HG02588 (cell line): ENCODE data around the gene CCDC188.
"Not testable (repeated sequence)": the region's sequence is repeated elsewhere in the genome, so short reads cannot be mapped to it uniquely, and the experiment has no call there.

Source experiments
- ATAC-seq: cut with Tn5 transposase; IDR thresholded peaks from one replicate; pipeline ENCODE4 v1.9.1; 2021; ENCODE audit warnings: mild to moderate bottlenecking, moderate library complexity; ENCODE audit not compliant: unreplicated experiment

Gene CCDC188

DNA sequence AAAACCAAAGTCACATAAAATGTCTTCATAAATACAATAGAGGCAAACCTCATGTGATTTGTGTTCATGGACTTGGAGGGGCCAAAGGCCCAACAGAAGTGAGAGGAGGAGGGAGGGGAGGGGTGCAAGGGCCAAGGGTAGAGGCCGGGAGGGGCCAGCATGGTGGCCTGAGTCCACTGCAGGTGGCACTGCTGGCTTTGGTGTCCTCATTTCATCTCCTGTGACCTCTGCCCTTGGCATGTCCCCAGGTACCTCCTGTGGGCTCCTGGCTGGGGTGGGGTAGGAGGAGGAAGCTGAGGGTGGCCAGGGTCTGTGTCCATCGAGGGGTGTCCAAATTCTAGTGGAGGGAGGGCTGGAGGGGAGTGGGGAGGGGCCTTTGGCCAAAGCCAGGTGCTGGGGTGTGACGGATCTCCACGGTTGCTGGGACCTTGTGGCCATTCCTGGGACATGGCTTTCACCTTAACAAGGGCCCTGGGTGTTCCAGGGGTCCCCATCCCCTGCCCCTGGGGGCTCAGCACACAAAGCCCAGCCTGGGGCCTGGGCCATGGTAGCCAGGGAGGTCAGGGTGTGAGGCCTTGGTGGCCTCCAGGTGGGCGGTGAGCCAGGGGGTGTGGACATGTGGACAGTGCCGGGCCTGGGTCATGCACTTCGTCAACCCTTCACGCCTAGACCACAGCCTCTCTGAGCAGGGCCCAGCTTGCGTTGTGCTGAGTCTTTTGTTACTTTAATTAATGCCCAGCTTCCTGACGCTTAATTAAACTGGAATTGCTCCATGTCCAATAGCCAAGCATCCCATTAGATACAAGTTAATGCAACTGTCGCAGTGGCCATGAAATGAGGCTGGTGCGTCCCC, 20.7 kb upstream of the CCDC188 start:
- no peak for ATAC-seq

DNA sequence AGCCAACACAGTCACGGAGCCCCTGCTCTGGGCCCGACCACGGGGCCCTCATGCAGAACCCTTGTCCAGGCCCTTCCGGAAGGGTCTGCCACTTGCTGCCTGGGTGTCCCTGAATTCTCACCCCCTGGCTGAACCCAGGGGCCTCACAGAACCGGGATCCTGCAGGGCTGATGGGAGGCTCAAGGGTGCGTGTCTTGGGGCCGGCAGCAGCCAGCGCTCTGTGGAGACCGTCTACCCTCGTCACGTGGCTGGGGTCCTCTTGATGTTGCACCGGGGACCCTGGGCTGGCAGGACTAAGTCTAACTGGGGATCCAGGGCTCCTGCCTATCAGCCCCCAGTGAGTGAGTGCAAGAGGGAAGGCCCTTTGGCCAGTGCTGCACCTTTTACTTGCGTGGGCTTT, 19.3 kb upstream of the CCDC188 start:
- no peak for ATAC-seq

DNA sequence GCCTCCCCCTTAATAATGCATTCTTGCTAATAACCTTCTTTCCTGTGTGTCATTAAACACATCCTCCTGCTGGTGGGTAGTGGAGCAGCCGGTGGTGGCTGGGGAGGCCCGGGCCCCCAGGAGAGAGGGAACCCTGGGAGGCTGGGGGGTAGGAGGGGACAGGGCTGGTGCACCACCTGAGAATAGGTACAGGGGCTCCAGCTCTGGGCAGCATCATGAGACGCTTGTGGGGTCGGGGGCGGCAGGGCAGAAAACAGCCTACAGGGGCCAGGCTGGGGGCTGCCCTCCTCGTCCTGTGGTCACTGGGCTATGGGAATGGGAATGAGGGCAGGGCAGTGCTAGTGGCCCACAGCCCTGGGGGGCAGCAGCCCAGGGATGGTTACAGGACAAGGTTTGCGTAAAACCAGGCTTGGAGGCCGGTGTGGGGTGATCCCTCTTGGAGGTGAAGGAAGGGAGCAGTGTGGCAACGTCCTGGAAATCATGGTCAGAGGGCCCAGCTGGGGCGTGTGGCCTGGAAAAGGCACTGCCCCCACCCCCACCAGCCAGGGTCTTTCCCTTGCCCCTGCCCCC, 18.5 kb upstream of the CCDC188 start:
- no peak for ATAC-seq

DNA sequence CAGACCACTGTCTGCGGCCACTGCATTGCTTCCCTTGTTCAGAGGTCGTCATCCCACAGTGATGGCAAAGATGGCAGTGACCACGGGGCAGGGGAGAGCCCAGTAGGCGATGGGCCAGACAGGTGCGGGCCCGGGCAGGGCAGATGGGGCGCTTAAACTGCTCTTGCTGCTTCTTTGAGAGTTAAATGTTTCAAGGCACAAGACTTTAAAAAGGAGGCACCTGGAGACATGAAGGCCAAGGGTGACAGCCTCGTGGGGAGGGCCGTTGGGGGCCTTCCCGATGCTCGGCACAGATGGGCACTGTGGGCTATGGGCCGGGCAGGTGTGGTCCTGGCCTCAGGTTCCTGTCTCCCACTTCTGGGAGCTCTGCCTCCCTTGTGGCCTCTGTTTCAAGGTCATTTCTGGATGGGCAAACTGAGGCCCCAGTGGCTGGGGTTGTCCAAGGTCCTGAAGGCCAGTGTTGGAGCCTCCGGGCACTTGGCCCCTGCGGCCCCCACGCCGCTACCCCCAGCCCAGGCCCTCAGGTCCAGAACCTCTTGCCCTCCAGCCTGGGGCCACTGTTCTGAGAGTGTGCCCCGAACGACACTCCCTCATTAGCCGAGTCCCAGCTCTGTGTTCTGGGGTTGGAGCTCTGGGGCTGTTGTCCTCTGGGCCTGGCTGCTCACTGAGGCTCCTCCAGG, 16.9 kb upstream of the CCDC188 start:
- no peak for ATAC-seq

DNA sequence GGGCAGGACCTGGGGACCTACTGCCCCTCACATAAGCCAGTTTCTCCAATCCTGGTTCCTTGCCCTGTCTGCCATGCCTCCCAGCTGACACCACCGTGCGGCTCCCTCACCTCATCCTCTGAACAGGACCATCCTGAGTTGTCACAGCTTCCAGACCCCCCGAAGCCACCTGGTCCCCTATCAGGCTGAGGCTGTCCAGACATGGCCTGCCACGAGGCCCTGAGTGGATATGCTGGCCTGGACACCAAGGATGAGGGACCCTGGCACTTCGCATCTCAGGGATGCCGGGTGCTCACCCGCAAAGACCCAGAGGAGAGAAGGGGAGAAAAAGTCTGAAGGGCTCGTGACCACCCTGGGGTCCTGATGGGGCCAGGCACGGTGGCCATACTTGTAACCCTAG, 15.8 kb upstream of the CCDC188 start:
- ATAC-seq = no peak

DNA sequence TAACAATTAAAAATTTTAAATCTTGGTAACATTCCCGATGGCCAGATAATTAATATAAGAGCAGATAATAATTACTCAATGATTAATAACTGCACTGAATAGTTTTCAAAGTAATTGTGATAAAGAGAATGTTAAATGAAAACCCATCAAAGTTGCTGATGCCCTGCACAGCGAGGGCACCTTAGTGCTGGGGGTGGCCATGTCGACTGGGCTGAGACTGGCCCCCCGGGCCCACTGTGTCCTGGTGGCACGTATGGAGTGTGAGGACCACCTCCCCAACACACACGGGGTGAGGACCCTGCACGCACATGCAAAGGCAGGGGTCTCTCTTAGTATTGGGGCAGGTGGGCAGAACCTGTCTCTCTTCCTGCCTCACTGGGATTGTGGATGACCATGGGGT, 15.1 kb upstream of the CCDC188 start:
- no peak for ATAC-seq

DNA sequence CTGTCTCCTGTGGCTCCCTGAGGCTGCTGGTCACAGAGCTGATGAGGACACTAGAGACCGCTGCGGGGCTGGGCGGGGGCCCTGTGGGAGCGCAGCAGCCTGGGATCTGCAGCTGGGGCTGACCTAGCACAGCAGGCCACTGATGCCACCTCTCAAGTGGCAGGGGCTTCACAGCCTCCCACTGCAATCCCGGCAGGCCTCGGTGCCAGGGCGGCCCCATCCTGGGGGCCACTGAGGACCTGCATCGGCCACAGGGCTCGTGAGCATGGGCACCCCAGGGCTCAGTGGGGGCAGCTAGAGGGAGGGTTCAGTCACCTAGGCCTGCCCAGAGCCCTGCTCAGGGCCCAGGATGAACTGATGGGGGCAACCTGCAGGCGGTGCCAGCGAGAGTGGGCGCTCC, 14.6 kb upstream of the CCDC188 start:
- no peak for ATAC-seq

DNA sequence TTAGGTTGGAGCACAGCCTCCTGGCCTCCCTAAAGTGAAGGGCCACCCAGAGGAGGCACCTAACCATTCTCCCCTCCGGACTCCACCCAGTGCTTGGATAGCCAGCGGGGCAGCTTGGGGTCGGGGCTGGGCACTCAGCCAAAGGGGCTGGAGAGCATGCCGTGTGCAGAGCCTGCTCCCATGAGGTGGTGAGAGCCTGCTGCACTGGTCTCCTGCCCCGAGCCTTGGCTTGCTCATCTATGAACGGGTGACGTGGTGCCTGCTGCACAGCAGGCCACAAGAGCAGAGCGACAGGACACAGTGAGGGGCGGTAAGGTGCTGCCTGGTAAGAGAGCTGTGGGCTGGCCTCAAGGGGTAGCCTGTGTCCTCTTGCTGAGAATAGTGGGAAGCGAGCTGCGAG, 14.0 kb upstream of the CCDC188 start:
- no peak for ATAC-seq

DNA sequence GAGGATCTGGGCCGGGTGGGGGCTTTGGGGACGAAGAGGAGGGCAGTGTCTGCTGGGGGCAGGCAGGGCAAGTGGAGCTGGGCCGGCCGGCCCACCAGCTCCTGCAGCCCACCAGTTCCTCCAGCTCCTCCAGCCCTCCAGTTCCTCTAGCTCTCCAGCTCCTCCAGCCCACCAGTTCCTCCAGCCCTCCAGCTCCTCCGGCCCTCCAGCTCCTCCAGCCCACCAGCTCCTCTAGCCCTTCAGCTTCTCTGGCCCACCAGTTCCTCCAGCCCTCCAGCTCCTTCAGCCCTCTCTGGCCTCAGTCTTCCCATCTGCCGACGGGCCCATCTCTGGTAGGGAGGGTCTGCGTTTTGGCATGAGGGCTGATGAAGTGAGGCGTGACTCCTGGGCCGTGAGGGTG, 9.2 kb upstream of the CCDC188 start:
- ATAC-seq = no peak

DNA sequence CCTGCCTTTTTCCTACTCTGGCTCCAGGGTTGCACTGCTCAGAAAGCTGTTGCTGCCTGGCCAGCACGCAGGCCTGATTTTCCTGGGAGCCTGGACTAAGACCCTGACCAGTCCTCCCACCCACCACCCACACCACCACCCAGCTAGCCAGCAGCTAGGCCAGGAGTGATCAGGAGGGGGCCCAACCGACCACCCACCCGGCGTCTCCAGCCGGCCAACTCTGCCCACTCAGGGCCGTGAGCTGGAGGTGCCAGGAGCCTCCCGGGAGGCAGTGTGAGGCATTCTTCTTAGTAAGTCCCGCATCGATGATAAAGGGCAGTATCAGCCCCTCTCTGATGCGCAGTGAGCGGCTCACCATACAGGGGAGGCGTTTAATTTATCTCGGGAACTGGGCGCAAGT, 8.7 kb upstream of the CCDC188 start:
- ATAC-seq = not testable (repeated sequence)

DNA sequence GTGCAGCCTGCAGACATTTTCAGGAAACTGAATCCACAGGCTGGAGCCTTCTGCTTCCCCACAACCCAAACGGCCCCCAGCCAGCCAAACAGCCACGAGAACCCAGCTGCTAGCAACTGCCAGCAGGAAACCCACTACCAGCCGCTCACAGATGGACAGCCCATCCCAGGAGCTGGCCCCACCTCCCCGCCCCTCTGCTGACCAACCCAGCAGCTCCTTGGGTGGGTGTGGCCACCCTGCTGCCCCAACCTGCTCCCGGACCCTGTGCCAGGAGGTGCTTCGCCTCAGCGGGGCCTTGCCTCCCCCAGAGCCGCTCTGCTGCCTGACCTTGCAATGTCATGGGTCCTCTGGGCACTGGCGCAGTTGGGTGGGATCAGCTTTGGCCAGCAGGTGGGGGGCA, 8.2 kb upstream of the CCDC188 start:
- no peak for ATAC-seq

DNA sequence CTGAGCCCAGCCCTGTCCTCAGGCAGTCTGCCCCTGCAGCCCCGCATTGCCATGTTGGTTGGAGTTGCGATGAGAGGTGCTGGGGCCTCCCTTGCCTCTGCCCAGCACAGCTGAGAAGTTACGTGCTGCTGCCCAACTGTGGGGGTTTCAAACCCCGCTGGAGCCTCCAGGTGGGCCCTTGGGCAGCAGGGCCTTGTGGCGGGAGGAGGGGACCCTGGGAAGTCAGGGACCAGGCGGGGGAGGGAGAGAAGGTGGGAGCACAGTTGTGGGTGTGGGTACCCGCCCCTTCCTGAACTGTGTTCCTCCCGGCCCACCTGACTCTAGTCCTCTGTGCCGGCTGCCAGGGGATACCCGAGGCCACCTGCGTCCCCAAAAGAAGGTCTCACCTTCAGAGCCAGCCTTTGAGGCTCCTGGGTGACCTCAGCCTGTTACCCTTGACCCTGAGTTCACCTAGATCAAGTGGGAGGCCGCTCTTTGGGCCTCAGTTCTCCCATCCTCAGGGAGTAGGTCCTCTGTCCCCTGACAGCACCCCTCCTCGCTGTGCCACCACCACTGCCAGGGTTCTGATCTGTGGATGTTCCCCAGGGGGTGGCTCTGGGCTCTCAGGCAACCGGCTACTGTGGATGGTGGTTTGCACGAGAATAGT, 7.7 kb upstream of the CCDC188 start:
- no peak for ATAC-seq

DNA sequence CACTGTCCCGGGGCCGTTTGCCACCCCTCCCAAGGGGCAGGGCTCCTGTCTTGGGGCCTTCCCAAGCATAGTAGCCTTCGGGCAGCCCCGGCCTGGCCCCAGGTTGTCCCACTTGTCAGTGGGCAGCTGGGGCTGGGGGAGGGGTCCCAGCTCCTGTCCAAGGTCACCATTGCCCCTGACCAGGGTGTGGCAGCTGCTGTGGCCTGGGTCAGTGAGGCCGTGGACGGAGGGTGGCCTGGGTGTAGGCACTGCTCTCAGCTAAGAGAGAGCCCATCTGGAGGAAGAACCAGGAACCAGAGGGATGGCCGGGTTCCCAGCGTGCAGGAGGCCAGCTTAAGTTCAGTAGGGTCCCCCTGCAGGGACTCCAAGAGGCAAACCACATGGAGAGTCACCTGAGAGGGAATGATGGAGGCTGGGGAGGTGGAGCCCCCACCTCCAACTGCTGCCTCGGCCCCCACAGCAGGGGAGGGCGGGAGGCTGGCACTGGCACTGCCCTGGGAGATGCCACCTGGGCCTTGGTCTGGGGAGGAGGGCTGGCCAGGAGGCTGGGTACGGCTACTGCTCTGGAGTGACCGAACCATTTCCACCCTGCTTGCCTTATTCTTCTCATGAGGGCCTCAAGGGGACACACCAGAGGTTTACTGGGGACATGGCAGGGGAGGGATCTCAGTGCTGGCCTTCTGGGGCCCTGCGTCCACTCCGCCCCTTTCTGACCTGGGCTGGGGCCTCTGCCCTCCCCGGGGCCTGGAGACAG, 6.8 kb upstream of the CCDC188 start:
- ATAC-seq = no peak

DNA sequence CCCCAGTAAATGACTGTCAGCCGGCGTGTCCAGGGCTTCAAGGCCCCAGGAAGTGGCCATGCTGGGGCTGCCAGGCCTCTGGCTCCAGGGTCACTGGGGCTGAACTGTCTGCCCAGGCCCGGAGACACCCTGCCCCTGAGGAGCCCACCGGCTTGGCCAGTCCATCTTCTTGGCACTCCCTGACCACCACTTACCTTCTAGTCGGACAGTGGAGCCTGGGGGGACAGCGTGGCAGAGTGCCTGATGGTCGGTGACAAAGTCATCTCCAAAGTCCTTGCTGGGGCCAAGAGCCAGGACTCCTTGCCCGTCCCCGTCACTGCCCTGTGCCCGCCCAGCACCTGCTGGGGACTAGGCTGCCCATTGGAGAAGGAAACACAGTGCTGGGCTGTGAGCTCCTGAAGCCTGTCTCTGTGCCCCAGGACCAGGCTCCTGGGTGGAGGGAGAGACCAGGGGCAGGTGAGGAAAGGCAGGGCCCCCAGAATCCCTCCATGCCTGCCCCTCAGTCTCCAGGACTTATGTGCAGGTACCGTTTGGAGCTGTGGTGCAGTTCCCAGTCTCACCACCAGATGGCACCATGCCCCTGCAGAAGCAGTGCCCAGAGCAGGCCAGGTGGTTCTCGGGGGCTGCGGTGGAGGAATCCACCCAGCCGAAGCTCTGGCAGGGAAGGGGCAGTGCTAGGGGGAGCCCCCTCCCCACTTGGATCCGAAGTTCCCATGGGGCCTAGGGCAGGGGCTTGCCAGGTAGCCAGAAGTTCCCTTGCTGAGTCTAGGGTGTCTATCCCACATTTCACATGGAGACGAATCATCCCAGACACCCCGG, 6.0 kb upstream of the CCDC188 start:
- no peak for ATAC-seq

DNA sequence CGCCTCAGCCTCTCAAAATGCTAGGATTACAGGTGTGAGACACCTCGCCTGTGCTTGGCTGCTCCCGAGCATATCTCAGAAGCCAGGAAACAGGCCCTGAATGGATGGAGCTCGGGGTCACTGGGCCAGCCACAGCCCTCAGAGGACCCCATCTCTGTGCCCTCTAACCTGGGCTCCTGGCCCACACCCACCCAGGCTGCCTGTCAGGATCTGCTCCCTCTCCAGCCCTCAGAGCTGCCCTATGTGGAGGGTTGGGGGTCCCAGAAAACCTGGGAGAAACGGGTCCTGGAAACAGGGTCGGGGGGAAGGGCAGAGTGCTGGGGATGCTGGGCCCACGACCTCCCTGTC, 5.2 kb upstream of the CCDC188 start:
- ATAC-seq = no peak

DNA sequence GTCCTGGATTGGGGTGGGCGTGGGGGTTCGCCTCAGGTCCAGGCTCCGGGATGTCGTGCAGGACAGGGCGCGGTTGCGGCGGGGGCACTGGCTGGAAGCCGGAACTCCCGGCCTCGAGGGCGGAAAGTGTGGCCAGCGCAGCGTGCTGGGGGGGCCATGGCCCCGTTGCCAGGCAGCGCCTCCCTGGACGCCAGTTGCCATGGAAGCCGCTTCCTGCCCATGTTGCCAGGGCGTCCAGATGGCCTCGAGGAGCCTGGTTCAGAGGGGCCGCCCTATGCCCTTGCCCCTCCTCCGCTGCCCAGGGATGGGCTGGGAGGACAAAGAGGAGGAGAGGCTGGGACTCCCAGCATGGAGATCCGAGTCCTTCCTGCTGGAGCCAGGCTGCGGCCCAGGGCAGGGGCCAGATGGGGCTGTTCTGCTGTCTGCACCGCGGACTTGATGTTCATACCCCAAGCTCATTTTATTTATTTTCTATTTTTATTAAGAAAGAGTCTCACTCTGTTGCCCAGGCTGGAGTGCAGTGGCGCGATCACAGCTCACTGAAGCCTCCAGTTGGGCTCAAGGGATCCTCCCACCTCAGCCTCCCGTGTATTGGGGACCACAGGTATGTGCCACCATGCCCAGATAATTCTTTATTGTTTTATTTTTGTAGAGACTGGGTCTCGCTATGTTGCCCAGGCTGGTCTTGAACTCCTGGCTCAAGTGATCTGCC, 4.6 kb upstream of the CCDC188 start:
- no peak for ATAC-seq

DNA sequence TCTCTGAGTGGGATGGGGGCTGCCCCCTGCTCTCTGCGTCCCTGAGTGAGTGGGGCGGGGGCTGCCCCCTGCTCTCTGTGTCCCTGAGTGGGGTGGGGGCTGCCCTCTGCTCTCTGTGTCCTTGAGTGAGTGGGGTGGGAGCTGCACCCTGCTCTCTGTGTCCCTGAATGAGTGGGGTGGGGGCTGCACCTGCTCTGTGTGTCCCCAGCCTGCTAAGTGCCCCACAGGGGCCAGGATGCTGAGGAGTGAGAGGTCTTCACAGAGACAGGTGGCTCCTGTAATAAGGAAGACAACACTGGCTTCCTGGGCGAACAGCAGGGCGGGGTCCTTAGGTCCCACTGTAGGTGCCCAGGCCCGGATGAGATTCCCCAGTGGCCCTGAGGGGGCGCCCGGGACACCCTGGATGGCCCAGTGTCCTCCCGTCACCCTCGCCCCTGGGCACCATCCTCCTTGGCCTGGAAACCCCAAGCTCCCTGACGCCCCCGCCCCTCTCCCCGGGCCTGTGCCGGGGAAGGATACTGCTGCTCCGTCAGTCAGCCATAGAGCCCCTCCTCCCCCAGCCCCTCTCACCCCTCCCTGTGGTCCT, 3.8 kb upstream of the CCDC188 start:
- ATAC-seq = no peak

DNA sequence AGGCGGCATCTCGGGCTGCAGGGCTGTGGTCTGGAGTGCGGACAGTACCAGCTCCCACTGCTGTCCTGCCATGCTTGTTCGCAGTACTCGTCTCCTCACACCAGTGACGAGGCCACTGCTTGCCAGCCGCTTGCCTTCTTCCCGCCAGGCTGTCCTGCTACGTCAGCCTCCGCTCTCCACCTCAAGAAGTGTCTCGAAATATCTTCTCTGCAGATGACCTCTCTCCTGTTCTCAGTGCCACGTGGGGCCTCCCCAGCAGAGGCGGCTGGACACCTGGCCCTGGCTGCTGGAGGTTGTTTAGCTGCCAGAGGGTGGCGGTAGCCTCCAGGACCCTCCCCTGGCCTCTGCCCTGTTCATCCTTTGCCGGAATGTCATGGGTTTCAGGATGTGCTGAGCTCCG, 3.1 kb upstream of the CCDC188 start:
- no peak for ATAC-seq

DNA sequence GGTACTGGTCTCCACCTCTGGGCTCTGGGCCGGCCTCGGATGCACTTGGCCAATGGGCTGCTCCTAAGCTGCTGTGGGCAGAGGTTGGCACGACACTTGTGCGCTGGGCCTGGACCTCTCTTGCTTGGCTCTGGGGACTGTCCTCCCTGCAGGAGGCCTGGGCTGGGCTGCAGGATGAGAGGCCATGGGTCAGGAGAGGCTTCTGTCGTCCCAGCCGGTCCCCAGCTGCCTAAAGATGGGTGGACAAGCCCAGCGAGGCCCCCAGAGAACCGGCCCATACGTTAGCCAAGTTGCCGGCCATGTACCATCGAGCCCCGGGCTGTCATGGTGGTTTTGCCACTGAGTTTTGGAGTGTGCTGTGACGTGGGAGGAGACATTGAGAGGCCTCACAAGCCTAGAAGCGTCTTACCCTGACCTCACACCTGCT, 1.6 kb upstream of the CCDC188 start:
- ATAC-seq = no peak
